Measurements from ENCODE around the gene PCAT7.

PCAT7 gene

GRCh38 chr9:94611638-94612068, 56.8 kb downstream of the PCAT7 start:
- no peak overlapping the region for H4K91ac ChIP-seq (ENCODE audit: low read depth, low read length, poor library complexity)
- WGBS, 2 donors (ENCODE audit: extremely low coverage in 2 of 2, insufficient read length in 2 of 2, insufficient replicate concordance in 1 of 2), result no CpG with 5 or more reads among the region's 3 CpGs

GRCh38 chr9:94612071-94612470, 57.2 kb downstream of the PCAT7 start:
- no peak overlapping the region for H2BK15ac ChIP-seq (ENCODE audit: low read length)
- H3K14ac ChIP-seq (ENCODE audit: low read length), result no peak overlapping the region
- H2AFZ ChIP-seq (ENCODE audit: low read length), result no peak overlapping the region
- no peak overlapping the region for H3K27ac ChIP-seq (replicated peaks; ENCODE audit: low read length)
- no peak for DNase-seq (ENCODE audit: low spot score)
- H3K4me3 ChIP-seq (ENCODE audit: low read length in 2 of 2), result no peak overlapping the region
- H3K27me3 ChIP-seq (ENCODE audit: control insufficient read depth in 3 of 3, insufficient read depth in 3 of 3, low read depth in 1 of 3, low read length in 3 of 3), result no peaks in the 10 kb centered on the region
- H3K4ac ChIP-seq (ENCODE audit: low read length), result no peak overlapping the region
- no peak overlapping the region for H2BK12ac ChIP-seq (ENCODE audit: low read length)
- no CpG with 5 or more reads among the region's 7 CpGs for WGBS, 2 donors (ENCODE audit: extremely low coverage in 2 of 2, insufficient read length in 2 of 2, insufficient replicate concordance in 1 of 2)
- H3K36me3 ChIP-seq (replicated peaks in 1 of 2; ENCODE audit: control insufficient read depth in 2 of 2, insufficient read depth in 2 of 2, low read length in 2 of 2), result no peaks in the 10 kb centered on the region
- H4K8ac ChIP-seq (ENCODE audit: low read depth, low read length), result no peak overlapping the region
- H3K23ac ChIP-seq (ENCODE audit: low read depth, low read length, poor library complexity), result no peak overlapping the region
- H2AK5ac ChIP-seq (ENCODE audit: low read depth, low read length), result no peak overlapping the region
- no peak overlapping the region for H4K91ac ChIP-seq (ENCODE audit: low read depth, low read length, poor library complexity)
- no peak overlapping the region for H3K4me2 ChIP-seq (ENCODE audit: insufficient read depth, low read length, poor library complexity, severe bottlenecking)
- H3K9me3 ChIP-seq (replicated peaks in 1 of 2; ENCODE audit: control insufficient read depth in 2 of 2, insufficient read depth in 1 of 2, low read depth in 1 of 2, low read length in 2 of 2), result no peaks in the 10 kb centered on the region
- H3K18ac ChIP-seq (ENCODE audit: low read length), result no peak overlapping the region
- no peak overlapping the region for H2BK120ac ChIP-seq (ENCODE audit: low read depth, low read length)
- H3K9ac ChIP-seq (ENCODE audit: low read depth, low read length, poor library complexity), result no peak overlapping the region
- H3K4me1 ChIP-seq (ENCODE audit: control insufficient read depth in 2 of 2, insufficient read depth in 1 of 2, low read depth in 1 of 2, low read length in 2 of 2), result peaks cover 9 to 13% of the 10 kb centered on the region in 2 donors
- H3K79me1 ChIP-seq (ENCODE audit: low read depth, low read length), result no peaks in the 10 kb centered on the region
- no peak overlapping the region for H2BK5ac ChIP-seq (ENCODE audit: low read length)

More at GRCh38 chr9:94611638-94612068, 56.8 kb downstream of the PCAT7 start:
- no peak for DNase-seq (ENCODE audit: low spot score)
- Histone ChIP-seq H2BK15ac (ENCODE audit: low read length) (no peak overlapping the region), H2BK5ac (ENCODE audit: low read length) (no peak overlapping the region), H3K4me2 (ENCODE audit: insufficient read depth, low read length, poor library complexity, severe bottlenecking) (no peak overlapping the region), H3K14ac (ENCODE audit: low read length) (no peak overlapping the region), H2BK120ac (ENCODE audit: low read depth, low read length) (no peak overlapping the region), H3K9ac (ENCODE audit: low read depth, low read length, poor library complexity) (no peak overlapping the region), H3K27me3 (ENCODE audit: control insufficient read depth in 3 of 3, insufficient read depth in 3 of 3, low read depth in 1 of 3, low read length in 3 of 3) (no peaks in the 10 kb centered on the region), H3K23ac (ENCODE audit: low read depth, low read length, poor library complexity) (no peak overlapping the region), H2AFZ (ENCODE audit: low read length) (no peak overlapping the region), H3K4ac (ENCODE audit: low read length) (no peak overlapping the region), H2AK5ac (ENCODE audit: low read depth, low read length) (no peak overlapping the region), H3K4me1 (ENCODE audit: control insufficient read depth in 2 of 2, insufficient read depth in 1 of 2, low read depth in 1 of 2, low read length in 2 of 2) (peaks cover 9 to 13% of the 10 kb centered on the region in 2 donors), H2BK12ac (ENCODE audit: low read length) (no peak overlapping the region), H3K27ac (replicated peaks; ENCODE audit: low read length) (no peak overlapping the region), H3K36me3 (replicated peaks in 1 of 2; ENCODE audit: control insufficient read depth in 2 of 2, insufficient read depth in 2 of 2, low read length in 2 of 2) (no peaks in the 10 kb centered on the region), H3K79me1 (ENCODE audit: low read depth, low read length) (no peaks in the 10 kb centered on the region), H3K18ac (ENCODE audit: low read length) (no peak overlapping the region), H3K4me3 (ENCODE audit: low read length in 2 of 2) (no peak overlapping the region), H4K8ac (ENCODE audit: low read depth, low read length) (no peak overlapping the region), H3K9me3 (replicated peaks in 1 of 2; ENCODE audit: control insufficient read depth in 2 of 2, insufficient read depth in 1 of 2, low read depth in 1 of 2, low read length in 2 of 2) (no peaks in the 10 kb centered on the region)

- H3K4me1 ChIP-seq (ENCODE audit: control insufficient read depth in 2 of 2, insufficient read depth in 1 of 2, low read depth in 1 of 2, low read length in 2 of 2), result peaks cover 3 to 7% of the 10 kb centered on the region in 2 donors
- no peak overlapping the region for H2BK12ac ChIP-seq (ENCODE audit: low read length)
Observed at GRCh38 chr9:94613003-94613402, 58.1 kb downstream of the PCAT7 start.

GRCh38 chr9:94619026-94619425, 64.1 kb downstream of the PCAT7 start:
- Histone ChIP-seq H3K9me3 (replicated peaks in 1 of 2; ENCODE audit: control insufficient read depth in 2 of 2, insufficient read depth in 1 of 2, low read depth in 1 of 2, low read length in 2 of 2) (no peaks in the 10 kb centered on the region), H4K91ac (ENCODE audit: low read depth, low read length, poor library complexity) (no peak overlapping the region), H3K18ac (ENCODE audit: low read length) (no peak overlapping the region), H3K79me1 (ENCODE audit: low read depth, low read length) (no peaks in the 10 kb centered on the region), H2AFZ (ENCODE audit: low read length) (no peak overlapping the region), H3K23ac (ENCODE audit: low read depth, low read length, poor library complexity) (no peak overlapping the region), H3K4ac (ENCODE audit: low read length) (no peak overlapping the region), H3K9ac (ENCODE audit: low read depth, low read length, poor library complexity) (no peak overlapping the region), H3K36me3 (replicated peaks in 1 of 2; ENCODE audit: control insufficient read depth in 2 of 2, insufficient read depth in 2 of 2, low read length in 2 of 2) (no peaks in the 10 kb centered on the region), H2BK12ac (ENCODE audit: low read length) (no peak overlapping the region), H3K4me1 (ENCODE audit: control insufficient read depth in 2 of 2, insufficient read depth in 1 of 2, low read depth in 1 of 2, low read length in 2 of 2) (no peaks in the 10 kb centered on the region), H4K8ac (ENCODE audit: low read depth, low read length) (no peak overlapping the region), H3K14ac (ENCODE audit: low read length) (no peak overlapping the region), H3K4me3 (ENCODE audit: low read length in 2 of 2) (no peak overlapping the region), H2AK5ac (ENCODE audit: low read depth, low read length) (no peak overlapping the region), H3K27me3 (ENCODE audit: control insufficient read depth in 3 of 3, insufficient read depth in 3 of 3, low read depth in 1 of 3, low read length in 3 of 3) (no peaks in the 10 kb centered on the region), H3K27ac (replicated peaks; ENCODE audit: low read length) (no peak overlapping the region), H2BK120ac (ENCODE audit: low read depth, low read length) (no peak overlapping the region), H3K4me2 (ENCODE audit: insufficient read depth, low read length, poor library complexity, severe bottlenecking) (no peak overlapping the region), H2BK5ac (ENCODE audit: low read length) (no peak overlapping the region), H2BK15ac (ENCODE audit: low read length) (no peak overlapping the region)
- DNase-seq (ENCODE audit: low spot score), result no peak
- no CpG with 5 or more reads among the region's 4 CpGs for WGBS, 2 donors (ENCODE audit: extremely low coverage in 2 of 2, insufficient read length in 2 of 2, insufficient replicate concordance in 1 of 2)

More at GRCh38 chr9:94613003-94613402, 58.1 kb downstream of the PCAT7 start:
- Histone ChIP-seq H3K79me1 (ENCODE audit: low read depth, low read length) (no peaks in the 10 kb centered on the region), H2BK15ac (ENCODE audit: low read length) (no peak overlapping the region), H4K91ac (ENCODE audit: low read depth, low read length, poor library complexity) (no peak overlapping the region), H3K27ac (replicated peaks; ENCODE audit: low read length) (no peak overlapping the region), H4K8ac (ENCODE audit: low read depth, low read length) (no peak overlapping the region), H3K9ac (ENCODE audit: low read depth, low read length, poor library complexity) (no peak overlapping the region), H3K4ac (ENCODE audit: low read length) (no peak overlapping the region), H3K27me3 (ENCODE audit: control insufficient read depth in 3 of 3, insufficient read depth in 3 of 3, low read depth in 1 of 3, low read length in 3 of 3) (no peaks in the 10 kb centered on the region), H3K14ac (ENCODE audit: low read length) (no peak overlapping the region), H3K23ac (ENCODE audit: low read depth, low read length, poor library complexity) (no peak overlapping the region), H2BK5ac (ENCODE audit: low read length) (no peak overlapping the region), H3K4me2 (ENCODE audit: insufficient read depth, low read length, poor library complexity, severe bottlenecking) (no peak overlapping the region), H3K18ac (ENCODE audit: low read length) (no peak overlapping the region), H2AK5ac (ENCODE audit: low read depth, low read length) (no peak overlapping the region), H2AFZ (ENCODE audit: low read length) (no peak overlapping the region), H3K36me3 (replicated peaks in 1 of 2; ENCODE audit: control insufficient read depth in 2 of 2, insufficient read depth in 2 of 2, low read length in 2 of 2) (no peaks in the 10 kb centered on the region), H2BK120ac (ENCODE audit: low read depth, low read length) (no peak overlapping the region), H3K4me3 (ENCODE audit: low read length in 2 of 2) (no peak overlapping the region), H3K9me3 (replicated peaks in 1 of 2; ENCODE audit: control insufficient read depth in 2 of 2, insufficient read depth in 1 of 2, low read depth in 1 of 2, low read length in 2 of 2) (no peaks in the 10 kb centered on the region)
- no peak for DNase-seq (ENCODE audit: low spot score)
- WGBS, 2 donors (ENCODE audit: extremely low coverage in 2 of 2, insufficient read length in 2 of 2, insufficient replicate concordance in 1 of 2), result no CpG with 5 or more reads among the region's 3 CpGs

Measured in neuronal stem cell (in vitro differentiated cells).